Esophagus squamous epithelium (tissue), 5 donors: ENCODE measurements around the gene CCDC93. TPM values are rescaled to one million over a fixed set of nuclear protein-coding genes. Genes with fewer than 3 reads are reported as not detected.

Experiments
- DNase-seq: peaks from one replicate; lab custom pipeline; 2025; lab: John Stamatoyannopoulos, UW
- H3K27ac ChIP-seq, 4 donors: fragments of 200-600 bp; sonication (generic); one replicate each; pipeline ENCODE4 v1.5.1; 2016 to 2019; ENCODE audit warnings: mild to moderate bottlenecking in 1 of 4
- H3K27me3 ChIP-seq, 4 donors: fragments of 200-600 bp; sonication (generic); 1 replicate in 3 of 4; 2 replicates in 1 of 4; pipeline versions ENCODE4 v1.5.1 to v1.6.0; 2017 to 2021; ENCODE audit warnings: antibody characterized with exemption in 1 of 4
- H3K36me3 ChIP-seq, 3 donors: fragments of 200-600 bp; sonication (generic); one replicate each; pipeline ENCODE4 v1.5.1; 2016 to 2019
- H3K4me1 ChIP-seq, 3 donors: fragments of 200-600 bp; sonication (generic); one replicate each; pipeline ENCODE4 v1.5.1; 2017 to 2019
- H3K4me3 ChIP-seq, 4 donors: fragments of 200-600 bp; sonication (generic); 1 replicate in 3 of 4; 2 replicates in 1 of 4; pipeline ENCODE4 v1.5.1; 2016 to 2019; ENCODE audit warnings: mild to moderate bottlenecking in 2 of 4, moderate library complexity in 1 of 4
- H3K9me3 ChIP-seq, 3 donors: fragments of 200-600 bp; sonication (generic); one replicate each; pipeline ENCODE4 v1.5.1; 2016 to 2019
- CTCF ChIP-seq, 6 experiments: fragments of 450-650 bp in 4 of 6; fragments of 200-600 bp in 2 of 6; sonication (generic) in 2 of 6; IDR thresholded peaks; one replicate each; pipeline ENCODE4 v1.5.1; 2016 to 2019; ENCODE audit warnings: antibody characterized with exemption in 6 of 6, mild to moderate bottlenecking in 4 of 6, moderate library complexity in 4 of 6
- POLR2A ChIP-seq, 4 donors: fragments of 450-650 bp; IDR thresholded peaks; one replicate each; pipeline ENCODE4 v1.6.1; 2017; ENCODE audit warnings: antibody characterized with exemption in 4 of 4, mild to moderate bottlenecking in 4 of 4, moderate library complexity in 3 of 4
- whole genome bisulfite sequencing, 2 donors: methylation state at CpG; one replicate each; pipeline ENCODE4 v1.1.5; 2018; 5-methylcytosine and 5-hydroxymethylcytosine counted together
- intact Hi-C: fragments of 100-400 bp; cut with DNase I; formaldehyde crosslinking; loops from one replicate; pipeline ENCODE4 v1.15.0; 2022
- total RNA-seq, 4 donors: library from RNA; depleted of rRNA; stranded (reverse); fragments of >200 nt; gene quantifications; one replicate each; pipeline ENCODE4 v1.1.0, GENCODE V29; 2016
- donor health status: DM: yes; HTN: yes; CAD: no.

Gene CCDC93
- total RNA-seq, 4 donors from 2014 or later: 10.6 to 20.4 (median 17.2) TPM

DNA sequence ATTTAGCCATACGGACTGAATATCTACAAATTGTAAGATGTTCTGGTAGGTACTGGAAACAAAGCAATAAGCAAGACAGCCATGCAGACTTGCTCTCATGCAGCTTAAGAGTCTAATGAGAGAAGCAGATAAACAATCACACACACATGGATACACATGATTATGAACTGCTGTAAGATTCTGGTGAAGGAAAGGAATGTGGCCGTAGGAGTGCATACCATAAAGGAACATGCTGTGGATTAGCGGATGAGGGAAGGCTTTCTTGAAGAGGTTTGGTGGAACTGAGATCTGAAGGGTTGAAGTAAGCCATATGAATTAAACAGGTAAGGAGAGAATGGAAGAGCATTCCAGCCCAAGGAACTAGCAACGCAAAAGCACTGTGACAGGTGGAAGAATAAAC, 13.8 kb downstream of the CCDC93 start:
- H3K27ac ChIP-seq: no peak overlapping the region
- peaks cover 7 to 96% (median 18%) of the 10 kb centered on the region in 3 donors for H3K36me3 ChIP-seq
- H3K4me3 ChIP-seq: no peak overlapping the region
- no peak for DNase-seq
- no peaks in the 10 kb centered on the region for H3K9me3 ChIP-seq
- TF ChIP-seq CTCF (IDR thresholded peaks at IDR 0.05) (no peak), POLR2A (IDR thresholded peaks at IDR 0.05) (no peak)
- WGBS, 2 donors: 84 to 91% methylated on average over 4 of the region's 4 CpGs
- H3K4me1 ChIP-seq: peaks cover 0 to 12% (median 0%) of the 10 kb centered on the region in 3 donors
- H3K27me3 ChIP-seq: no peaks in the 10 kb centered on the region
- intact Hi-C loops: loop anchor here (10.0 kb wide), 1 partner anchor 165 kb away; no protein-coding TSS in a partner anchor

GRCh38 chr2:117997872-117998454, 15.9 kb downstream of the CCDC93 start:
- Histone ChIP-seq H3K9me3 (no peaks in the 10 kb centered on the region), H3K27ac (no peak overlapping the region), H3K36me3 (peaks cover 6 to 100% (median 18%) of the 10 kb centered on the region in 3 donors), H3K4me1 (peaks cover 0 to 4% (median 0%) of the 10 kb centered on the region in 3 donors), H3K4me3 (no peak overlapping the region), H3K27me3 (no peaks in the 10 kb centered on the region)
- intact Hi-C loops: no loop called here
- 84 to 86% methylated on average over 3 of the region's 3 CpGs for WGBS, 2 donors
- no peak for DNase-seq
- TF ChIP-seq CTCF (IDR thresholded peaks at IDR 0.05): no peak

DNA sequence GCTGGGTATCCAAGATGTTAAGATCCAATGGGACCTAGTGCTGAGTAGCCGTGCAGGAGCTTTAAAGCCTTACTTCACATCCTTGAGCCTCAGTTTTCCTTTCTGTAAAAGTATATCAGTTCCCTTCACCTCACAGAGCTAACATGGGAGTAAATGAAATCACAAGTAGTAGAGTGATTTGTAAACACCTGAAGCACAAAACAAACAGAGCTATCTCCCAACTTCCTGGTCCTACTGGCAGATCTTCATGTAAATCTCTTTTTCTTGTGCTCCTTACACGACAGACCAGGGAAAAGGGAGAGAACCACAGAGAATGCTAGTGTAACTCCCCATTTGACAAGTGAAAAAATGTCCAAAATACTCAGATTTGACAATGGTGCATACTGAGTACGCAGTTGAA, 17.3 kb downstream of the CCDC93 start:
- Histone ChIP-seq H3K27ac (no peak overlapping the region), H3K36me3 (peaks cover 0 to 100% (median 23%) of the 10 kb centered on the region in 3 donors), H3K27me3 (no peaks in the 10 kb centered on the region), H3K4me3 (no peak overlapping the region), H3K4me1 (no peaks in the 10 kb centered on the region), H3K9me3 (no peaks in the 10 kb centered on the region)
- DNase-seq: no peak
- TF ChIP-seq CTCF (IDR thresholded peaks at IDR 0.05) (no peak), POLR2A (IDR thresholded peaks at IDR 0.05) (no peak)
- intact Hi-C loops: no loop called here
- WGBS, 2 donors: 83 to 87% methylated on average over 3 of the region's 3 CpGs

DNA sequence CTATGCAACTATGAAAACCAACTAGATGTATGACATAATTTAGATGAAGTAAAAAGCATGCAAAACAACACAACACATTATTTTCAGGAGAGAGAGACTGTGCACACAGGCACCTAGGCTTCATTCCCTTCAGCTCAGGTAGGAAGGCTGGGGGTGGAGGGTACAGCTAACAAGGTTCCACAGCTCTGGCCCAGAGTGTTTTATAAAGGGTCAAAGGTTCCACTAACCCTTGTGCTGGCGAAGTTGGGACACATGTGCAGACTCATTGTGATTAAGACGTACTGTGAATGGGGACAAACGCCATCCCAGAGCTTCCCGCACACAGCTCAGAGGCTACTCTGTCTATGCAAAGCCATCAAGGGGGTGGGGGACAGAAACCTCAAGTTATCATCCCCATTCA, 19.1 kb downstream of the CCDC93 start:
- no peak overlapping the region for H3K27ac ChIP-seq
- H3K36me3 ChIP-seq: peaks cover 0 to 95% (median 18%) of the 10 kb centered on the region in 3 donors
- 65 to 71% methylated on average over 4 of the region's 4 CpGs for WGBS, 2 donors
- no peak for TF ChIP-seq CTCF (IDR thresholded peaks at IDR 0.05)
- DNase-seq: no peak
- no peak overlapping the region for H3K4me3 ChIP-seq
- no peaks in the 10 kb centered on the region for H3K27me3 ChIP-seq
- intact Hi-C loops: no loop called here
- no peaks in the 10 kb centered on the region for H3K4me1 ChIP-seq
- H3K9me3 ChIP-seq: no peaks in the 10 kb centered on the region

- DNase-seq: no peak
- Histone ChIP-seq H3K27ac (no peak overlapping the region), H3K4me3 (no peak overlapping the region), H3K36me3 (peaks cover 0 to 93% (median 5%) of the 10 kb centered on the region in 3 donors), H3K9me3 (no peaks in the 10 kb centered on the region), H3K4me1 (no peaks in the 10 kb centered on the region), H3K27me3 (no peaks in the 10 kb centered on the region)
- no peak for TF ChIP-seq POLR2A (IDR thresholded peaks at IDR 0.05)
- no peak for TF ChIP-seq CTCF (IDR thresholded peaks at IDR 0.05)
- intact Hi-C loops: no loop called here
- WGBS, 2 donors: 100% methylated on average over 1 of the region's 1 CpG
These were observed 23.9 kb downstream of the CCDC93 start for GRCh38 chr2:117989854-117990438.
